Gastroesophageal sphincter (tissue), 3 donors: Measurements from ENCODE around the gene XYLT1.

Experiments used
- CTCF ChIP-seq, 4 experiments: fragments of 200-600 bp in 2 of 4; fragments of 450-650 bp in 2 of 4; sonication (generic) in 1 of 4; IDR thresholded peaks; one replicate each; pipeline ENCODE4 v1.5.1; 2017 to 2019; ENCODE audit warnings: antibody characterized with exemption in 4 of 4, mild to moderate bottlenecking in 2 of 4, moderate library complexity in 2 of 4
- POLR2A ChIP-seq, 2 donors: fragments of 450-650 bp; IDR thresholded peaks; one replicate each; pipeline ENCODE4 v1.6.1; 2017; ENCODE audit warnings: antibody characterized with exemption in 2 of 2, mild to moderate bottlenecking in 2 of 2, moderate library complexity in 1 of 2
- POLR2AphosphoS5 ChIP-seq: sonication (generic); formaldehyde crosslinking; IDR thresholded peaks from one replicate; pipeline ENCODE4 v1.6.1; 2017; ENCODE audit warnings: antibody characterized with exemption

GRCh38 chr16:17345043-17345442 lies 125.7 kb downstream of the XYLT1 start:
- TF ChIP-seq CTCF (IDR thresholded peaks at IDR 0.05) (peak in 1 of 4 experiments; percentile 37), POLR2A (IDR thresholded peaks at IDR 0.05) (no peak), POLR2AphosphoS5 (peak; percentile 87)
